Right ventricle myocardium superior (tissue), 1 donor: Measurements from ENCODE around the gene AMBRA1. TPM values are rescaled to one million over a fixed set of nuclear protein-coding genes. Genes with fewer than 3 reads are reported as not detected.
A peak's percentile ranks its signal among the peaks of the same experiment; 100 is the strongest.

Experiments used
- ATAC-seq: fragments of 200-7000 bp; cut with Tn5 transposase; one replicate; pipeline ENCODE4 v1.9.1; 2020; ENCODE audit warnings: mild to moderate bottlenecking; ENCODE audit not compliant: poor library complexity
- DNase-seq: peaks from one replicate; pipeline ENCODE4 v3.0.0-alpha.2; 2020
- intact Hi-C: fragments of 100-400 bp; cut with DNase I; formaldehyde crosslinking; loops from one replicate; pipeline ENCODE4 v1.11.2; 2022
- total RNA-seq: library from RNA; stranded (reverse); fragmentation: NEBNext Ultra II Directional; extraction: Animal tissue kit (Norgen Biotek cat#: 25700); gene quantifications from one replicate; pipeline ENCODE4 v1.2.1, GENCODE V29; 2021
- donor health status: DM: no; HTN: yes; CAD: no; lungs with severe emphysema.

The AMBRA1 gene
- total RNA-seq, 1 donor from 2014 or later, result 12.3 TPM

DNA sequence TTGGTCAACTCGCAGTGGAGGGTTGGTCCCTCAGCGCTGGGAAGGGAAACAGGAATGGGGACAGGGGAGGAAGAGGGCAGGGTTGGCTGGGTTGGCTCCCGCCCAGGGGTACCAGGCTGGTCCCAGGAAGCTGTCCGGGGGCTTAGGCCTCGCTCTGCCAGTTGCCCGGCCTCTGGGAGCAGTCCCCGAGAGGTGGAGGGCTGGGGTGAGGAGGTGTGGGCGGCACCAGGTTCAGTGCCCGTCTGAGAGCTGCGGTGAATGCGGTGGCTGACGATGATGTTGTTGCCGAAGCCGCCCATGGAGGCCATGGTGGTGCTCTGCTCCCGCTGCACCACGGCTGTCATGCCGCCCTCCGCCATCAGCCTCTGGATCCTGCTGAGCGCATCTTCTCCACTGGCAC, 196.3 kb downstream of the AMBRA1 start:
- intact Hi-C loops, result no loop called here
- DNase-seq, result peak; percentile 33
- ATAC-seq, result no peak

DNA sequence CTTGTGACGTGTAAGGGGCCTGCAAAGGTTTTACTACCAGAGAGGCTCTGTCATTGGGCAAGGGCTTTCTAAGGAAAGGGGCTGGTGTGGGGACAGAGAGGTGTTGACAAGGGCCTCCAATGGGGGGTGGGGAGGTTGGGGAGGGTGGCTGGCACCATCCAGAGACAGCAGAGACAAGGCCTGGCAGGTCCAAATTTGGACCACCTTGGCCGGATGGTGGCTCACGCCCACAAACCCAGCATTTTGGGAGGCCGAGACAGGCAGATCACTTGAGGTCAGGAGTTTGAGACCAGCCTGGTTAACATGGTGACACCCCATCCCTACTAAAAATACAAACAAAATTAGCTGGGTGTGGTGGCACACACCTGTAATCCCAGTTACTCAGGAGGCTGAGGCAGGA, 200.1 kb downstream of the AMBRA1 start:
- DNase-seq (no peak), ATAC-seq (no peak)
- intact Hi-C loops, result no loop called here

DNA sequence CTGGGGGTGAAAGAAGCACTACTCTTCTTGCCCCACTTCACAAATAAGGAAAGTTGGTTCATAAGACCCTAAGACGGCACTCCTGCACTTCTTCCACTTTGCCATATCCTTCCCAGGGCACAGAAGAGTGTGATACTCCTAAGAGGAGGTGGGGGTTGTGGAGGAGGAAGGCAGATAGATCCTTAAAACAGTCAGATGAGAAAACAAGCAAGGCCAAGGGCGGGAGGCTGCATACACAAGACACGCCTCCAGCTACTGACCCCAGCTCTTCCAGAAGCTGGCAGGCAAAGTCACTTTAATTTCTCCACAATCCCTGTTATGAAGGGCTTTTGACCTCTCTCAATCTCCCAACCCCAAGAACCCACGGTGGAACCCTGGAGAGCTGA, 200.6 kb downstream of the AMBRA1 start:
- DNase-seq, result no peak
- intact Hi-C loops, result no loop called here
- no peak for ATAC-seq

DNA sequence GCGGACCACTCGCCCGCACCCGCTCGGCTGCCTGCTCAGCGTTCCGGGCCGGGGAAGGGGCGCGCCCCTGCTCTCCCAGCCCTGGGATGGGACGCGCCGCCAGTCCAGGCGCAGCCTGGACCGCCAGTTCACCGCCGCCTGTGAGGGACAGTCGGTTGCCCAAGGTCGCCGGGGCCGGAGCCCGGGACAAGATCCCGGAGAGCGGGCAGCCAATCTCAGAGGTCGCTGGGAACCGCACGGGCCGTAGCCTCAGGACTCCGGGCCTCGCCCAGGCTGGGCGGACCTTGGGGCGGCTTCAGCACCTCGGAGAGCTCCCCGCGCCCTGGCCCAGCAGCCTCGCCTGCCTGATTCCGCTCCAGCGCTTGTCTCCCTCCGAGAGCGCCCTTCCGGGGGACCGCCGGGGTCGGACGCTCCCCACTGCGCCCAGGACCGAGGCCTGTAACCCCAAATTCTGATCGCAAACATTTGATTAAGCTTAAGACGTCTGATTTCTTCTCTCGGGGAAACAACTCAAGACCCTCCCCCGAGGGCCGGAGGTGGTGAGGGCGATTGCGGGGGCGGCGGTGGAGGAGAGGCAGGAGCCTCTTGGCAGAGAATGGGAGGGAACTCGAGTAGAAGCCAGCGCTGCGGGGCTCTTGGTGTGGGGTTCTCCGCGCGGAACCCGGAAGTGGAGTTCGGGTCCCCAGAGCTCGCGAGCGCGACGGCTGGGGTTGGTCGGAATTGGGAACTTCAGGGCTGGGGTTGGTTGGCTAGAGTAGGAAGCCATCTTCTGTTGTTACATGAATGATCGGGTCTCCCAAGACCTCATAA, 201.2 kb downstream of the AMBRA1 start:
- DNase-seq (peak; percentile 91), ATAC-seq (peak; percentile 94)
- intact Hi-C loops, result no loop called here

DNA sequence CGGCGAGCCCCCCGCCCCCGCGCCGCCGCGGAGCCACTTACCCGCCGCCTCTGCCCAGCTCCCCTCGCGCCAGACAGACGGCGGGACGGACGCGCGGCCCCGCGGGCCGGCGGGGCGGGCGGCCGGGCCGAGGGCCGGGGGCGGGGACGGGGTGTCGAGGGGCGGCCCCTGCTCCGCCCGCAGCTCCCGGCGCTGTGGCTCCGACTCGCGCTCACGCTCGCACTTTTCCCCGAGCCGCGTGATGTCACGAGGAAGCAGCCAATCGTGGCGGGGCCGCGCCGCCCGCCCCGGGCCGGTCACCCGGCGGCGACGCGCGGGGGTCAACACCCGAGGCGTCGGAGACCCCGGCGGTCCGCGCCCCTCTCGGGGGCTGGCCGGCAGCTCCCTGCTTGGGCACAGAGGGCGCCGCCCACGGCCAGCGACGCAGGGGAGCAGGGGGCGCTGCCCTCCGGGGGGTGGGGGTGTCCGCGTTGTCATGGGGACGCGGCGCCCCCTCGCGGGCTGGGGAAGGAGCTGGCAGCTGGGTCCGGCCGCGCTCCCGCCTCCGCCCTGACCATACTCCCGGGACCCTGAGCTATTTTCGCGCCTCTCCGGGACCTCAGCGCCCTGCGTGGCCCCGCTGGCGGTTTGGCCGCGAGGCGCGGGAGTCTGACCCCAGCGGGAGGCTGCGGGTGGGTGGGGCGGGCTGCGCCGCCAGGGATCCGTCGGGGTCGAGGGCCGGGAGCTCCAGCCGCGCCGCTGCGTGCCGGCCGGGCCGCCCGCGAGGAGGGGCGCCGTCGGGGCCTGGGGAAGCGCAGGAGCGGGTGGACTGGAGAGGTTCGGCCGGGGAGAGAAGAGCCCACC, 202.0 kb downstream of the AMBRA1 start, which contains the start of gene CHRM4:
CHRM4 (minus strand) TSS at position 199 of the 843 bp plus-strand sequence. CDS start 5,219 bp downstream, outside the sequence.
- intact Hi-C loops, result no loop called here
- ATAC-seq, result no peak
- no peak for DNase-seq

DNA sequence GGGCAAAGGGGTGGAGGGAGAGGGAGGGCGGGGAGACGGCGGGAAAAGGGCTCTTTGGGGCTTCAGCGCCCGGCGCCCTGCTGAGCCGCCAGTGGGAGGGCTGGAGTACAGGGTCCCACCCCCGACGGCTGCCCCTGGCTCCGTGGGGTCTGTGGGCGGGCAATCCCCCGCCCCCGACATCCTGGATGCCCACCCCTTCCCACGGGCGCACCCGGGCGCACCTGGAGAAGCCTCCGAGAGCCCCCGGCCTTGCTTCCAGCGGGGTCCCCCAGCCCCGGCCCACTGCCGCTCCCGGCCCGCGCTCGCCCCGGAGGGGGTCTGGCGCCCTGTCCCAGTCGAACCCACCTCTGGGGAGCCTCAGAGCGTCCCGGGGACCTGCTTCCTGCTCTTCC, 202.6 kb downstream of the AMBRA1 start:
- ATAC-seq (no peak), DNase-seq (no peak)
- intact Hi-C loops, result no loop called here

DNA sequence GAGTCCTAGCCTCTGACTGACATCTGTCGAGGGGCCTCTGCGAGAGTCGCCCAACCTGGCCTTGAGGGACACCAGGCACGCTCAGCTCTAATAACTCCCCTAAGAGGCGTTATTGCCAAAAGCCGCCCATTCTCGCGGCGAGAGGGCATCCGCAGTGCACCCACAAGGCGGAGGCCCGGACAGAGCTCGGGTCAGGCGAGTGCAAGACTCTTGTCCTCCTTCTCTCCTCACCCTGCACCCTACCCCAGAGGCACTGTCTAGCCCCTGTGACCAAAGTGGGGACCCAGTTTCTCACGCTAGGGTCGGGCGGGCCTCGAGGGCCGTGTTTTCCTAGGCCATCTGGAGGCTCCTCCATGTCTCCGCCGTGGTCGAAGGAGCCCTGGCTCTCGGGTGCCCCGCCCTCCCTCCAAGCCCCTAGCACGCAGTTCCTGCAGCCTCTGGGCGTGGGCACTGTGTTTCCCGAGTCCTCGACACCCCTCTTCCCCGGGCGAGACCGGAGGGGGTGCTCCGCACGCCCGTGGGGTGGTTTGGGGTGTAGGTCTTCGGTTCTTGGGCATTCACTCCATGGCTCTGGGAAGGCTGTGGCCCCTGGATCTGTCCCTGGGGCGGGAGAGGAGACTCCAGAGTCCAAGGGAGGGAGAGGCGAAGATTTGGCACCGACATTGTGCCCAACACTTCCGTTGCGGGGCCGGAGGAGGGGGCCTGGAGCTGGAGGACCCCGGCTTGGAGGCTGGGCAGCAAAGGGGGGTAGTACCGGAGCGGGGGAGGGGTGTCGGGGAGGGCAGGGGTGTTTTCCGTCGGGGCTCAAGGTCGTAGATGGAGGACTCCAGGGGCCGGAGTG, 203.3 kb downstream of the AMBRA1 start:
- ATAC-seq (no peak), DNase-seq (no peak)
- intact Hi-C loops, result no loop called here

DNA sequence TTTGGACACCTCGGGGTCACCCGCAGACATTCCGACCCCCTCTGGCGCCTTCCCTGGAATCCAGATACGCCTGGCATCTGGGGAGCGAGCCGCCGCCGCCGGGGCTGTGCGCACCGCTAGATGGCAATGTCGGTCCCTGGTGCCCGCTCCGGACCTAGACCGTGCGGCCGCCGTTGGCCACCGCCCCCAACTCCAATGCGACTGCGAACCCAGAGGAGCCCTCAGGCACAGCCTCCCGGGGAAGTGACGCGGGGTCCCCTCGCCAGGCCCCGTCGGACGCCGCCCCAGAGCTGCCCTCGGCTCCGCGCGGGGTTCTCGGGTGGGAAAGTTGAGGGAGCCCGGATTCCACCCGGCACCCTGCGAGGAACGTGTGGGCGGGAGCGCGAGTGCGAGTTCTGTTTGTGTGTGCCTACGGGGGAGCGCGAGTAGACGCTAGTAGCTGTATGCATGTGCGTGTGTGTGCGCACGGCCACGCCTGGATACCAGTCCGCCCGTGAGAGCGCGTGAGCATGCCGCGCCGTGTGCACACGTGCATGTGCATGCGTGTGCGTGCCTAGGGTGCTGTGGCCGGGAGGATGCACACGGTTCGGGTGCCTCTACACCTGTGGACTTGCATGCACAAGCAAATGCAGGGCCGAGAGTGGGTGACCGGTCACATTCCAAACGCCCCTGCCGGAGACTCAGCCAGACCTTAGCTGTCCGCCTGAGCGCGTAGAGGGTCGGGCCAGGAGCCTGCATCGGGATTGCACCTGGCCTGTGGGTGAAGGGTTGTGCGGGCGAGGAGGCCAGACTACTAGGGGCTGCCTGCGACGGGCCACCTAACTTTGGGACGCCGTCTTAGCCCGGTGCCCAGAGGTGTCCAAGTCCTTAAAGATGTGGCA, 204.1 kb downstream of the AMBRA1 start:
- intact Hi-C loops, result loop anchor here (2.0 kb wide), 1 partner anchor 149 kb away; no protein-coding TSS in a partner anchor
- peak; percentile 79 for ATAC-seq
- peak; percentile 83 for DNase-seq

DNA sequence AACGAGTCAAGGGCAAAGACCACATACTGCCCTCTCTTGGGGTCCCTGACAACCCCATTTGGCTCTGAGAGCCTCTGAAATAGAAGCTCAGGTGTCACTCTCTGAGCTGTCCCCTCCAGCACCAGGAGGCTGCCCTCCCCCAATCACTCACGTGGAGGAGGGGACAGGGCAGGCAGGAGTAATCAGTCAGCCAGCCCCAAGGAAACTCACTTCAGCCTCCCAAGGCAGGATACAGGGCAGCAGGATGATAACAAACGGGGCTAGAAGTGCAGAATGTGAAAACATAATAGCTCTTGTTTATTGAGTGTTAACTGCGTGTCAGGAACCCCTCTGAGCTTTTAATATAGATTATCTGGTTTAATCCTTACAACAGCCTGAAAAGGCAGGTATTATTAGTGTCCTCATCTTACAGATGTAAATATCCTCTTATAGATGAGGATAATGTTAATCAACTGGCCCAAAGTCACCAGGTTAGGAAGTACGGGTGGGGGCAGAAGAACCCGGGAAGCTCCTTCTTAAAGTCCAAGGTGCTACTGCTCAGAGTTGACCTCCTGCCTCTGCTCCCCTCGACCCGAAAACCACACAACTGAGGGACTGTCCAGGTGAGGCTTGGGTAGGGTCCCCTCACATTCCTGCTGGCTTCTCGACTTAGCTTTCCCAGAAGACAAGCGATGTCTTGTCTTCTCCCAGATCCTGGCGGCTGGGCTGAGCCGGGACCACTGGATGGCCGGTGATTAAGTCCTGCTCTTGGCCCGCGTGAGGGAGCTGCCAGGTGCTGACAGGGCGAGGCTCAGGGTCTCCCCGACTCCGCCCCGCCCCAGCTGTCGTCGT, 205.0 kb downstream of the AMBRA1 start:
- DNase-seq (no peak), ATAC-seq (no peak)
- intact Hi-C loops, result loop anchor here (2.0 kb wide), 1 partner anchor 150 kb away; no protein-coding TSS in a partner anchor

DNA sequence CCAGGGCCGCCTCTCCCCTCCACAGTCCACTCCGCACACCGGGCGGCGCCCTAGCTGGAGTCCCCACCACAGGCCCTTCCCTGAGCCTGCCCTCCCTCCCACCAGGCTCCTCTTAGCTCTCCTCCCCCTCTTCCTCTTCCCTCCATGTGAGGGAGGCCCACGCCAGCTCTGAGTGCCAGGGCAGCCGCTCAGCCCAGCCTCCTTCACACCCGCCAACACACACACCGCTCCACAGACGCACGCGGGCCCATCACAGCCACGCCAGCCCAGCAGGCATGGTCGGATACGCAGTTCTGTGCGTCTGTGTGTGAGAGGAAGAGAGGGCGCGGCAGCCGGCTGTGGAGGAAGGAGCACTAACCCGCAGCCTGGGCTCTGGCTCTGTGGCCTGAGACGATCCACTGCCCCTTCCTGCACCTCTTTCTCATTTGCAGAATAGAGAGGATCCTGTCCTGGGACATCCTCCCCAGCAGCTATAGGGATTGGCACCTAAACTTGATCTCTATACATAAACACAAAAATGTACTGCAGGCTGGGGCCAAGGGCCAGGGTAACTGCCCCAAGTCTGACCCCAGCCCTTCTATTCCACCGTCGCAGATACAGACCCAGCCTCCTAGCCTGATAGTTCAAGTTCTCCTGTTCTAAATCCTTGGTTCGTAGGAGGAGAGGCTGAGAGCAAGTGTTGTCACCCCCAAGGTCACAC, 205.8 kb downstream of the AMBRA1 start:
- ATAC-seq, result no peak
- intact Hi-C loops, result loop anchor here (2.0 kb wide), 1 partner anchor 151 kb away; no protein-coding TSS in a partner anchor
- no peak for DNase-seq

DNA sequence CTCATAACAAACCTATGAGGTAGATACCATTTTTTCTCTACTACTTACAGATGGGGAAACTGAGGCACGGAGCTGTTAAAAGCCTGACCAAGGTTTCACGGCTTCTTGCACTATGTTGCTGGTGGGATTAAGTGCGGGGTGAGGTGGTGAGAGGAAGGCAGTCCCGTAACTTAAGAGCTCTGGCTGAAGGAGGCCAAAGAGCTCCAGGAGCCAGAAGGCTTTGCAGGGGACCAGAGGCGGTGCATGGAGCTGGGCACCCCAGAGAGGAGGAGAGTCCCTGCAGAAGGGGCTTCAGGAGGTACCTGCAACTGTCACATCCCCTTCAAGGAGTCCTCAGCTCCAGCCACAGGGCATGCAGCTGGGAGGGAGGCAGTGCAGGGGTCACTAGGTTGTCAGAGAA, 206.4 kb downstream of the AMBRA1 start:
- no peak for DNase-seq
- intact Hi-C loops, result no loop called here
- no peak for ATAC-seq

DNA sequence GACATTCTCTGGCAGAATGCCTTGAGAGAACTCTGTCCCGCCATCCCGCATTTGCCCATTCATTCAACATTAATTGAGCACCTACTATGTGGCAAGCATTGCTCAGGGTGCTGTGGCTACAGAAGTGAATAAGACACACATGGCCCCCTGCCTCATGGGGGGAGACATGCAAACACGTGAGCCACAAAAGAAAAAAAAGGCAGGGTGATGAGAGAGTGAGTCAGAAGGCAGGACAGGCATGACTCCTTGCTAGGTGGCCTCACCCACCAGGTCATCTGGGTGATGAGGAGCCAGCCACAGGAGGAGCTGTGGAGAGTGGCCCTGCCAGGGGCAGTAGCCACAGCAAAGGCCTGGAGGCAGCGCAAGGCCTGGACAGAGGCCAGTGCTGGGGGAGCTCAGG, 207.1 kb downstream of the AMBRA1 start:
- intact Hi-C loops, result no loop called here

DNA sequence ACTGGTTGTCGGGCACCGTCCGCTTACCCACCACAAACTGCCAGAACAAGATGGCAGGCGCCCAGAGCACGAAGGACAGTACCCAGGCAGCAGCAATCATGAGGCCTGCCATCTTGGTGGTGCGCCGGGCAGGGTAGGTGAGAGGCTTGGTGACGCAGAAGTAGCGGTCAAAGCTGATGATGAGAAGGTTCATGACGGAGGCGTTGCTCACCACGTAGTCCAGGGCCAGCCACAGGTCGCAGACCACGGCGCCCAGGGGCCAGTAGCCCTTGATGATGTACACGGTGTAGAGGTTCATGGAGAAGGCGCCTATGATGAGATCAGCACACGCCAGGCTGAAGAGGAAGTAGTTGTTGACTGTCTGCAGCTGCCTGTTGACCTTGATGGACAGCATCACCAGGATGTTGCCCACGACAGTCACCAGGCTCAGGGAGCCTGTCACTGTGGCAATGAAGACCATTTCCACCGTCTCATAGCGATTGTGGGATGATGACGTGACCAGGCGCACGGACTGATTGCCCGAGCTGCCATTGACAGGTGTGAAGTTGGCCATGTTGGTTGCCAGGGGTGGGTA, 207.7 kb downstream of the AMBRA1 start:
- ATAC-seq (no peak), DNase-seq (no peak)
- intact Hi-C loops, result no loop called here

More for the DNA sequence above, 207.1 kb downstream of the AMBRA1 start:
- no peak for DNase-seq
- no peak for ATAC-seq

DNA sequence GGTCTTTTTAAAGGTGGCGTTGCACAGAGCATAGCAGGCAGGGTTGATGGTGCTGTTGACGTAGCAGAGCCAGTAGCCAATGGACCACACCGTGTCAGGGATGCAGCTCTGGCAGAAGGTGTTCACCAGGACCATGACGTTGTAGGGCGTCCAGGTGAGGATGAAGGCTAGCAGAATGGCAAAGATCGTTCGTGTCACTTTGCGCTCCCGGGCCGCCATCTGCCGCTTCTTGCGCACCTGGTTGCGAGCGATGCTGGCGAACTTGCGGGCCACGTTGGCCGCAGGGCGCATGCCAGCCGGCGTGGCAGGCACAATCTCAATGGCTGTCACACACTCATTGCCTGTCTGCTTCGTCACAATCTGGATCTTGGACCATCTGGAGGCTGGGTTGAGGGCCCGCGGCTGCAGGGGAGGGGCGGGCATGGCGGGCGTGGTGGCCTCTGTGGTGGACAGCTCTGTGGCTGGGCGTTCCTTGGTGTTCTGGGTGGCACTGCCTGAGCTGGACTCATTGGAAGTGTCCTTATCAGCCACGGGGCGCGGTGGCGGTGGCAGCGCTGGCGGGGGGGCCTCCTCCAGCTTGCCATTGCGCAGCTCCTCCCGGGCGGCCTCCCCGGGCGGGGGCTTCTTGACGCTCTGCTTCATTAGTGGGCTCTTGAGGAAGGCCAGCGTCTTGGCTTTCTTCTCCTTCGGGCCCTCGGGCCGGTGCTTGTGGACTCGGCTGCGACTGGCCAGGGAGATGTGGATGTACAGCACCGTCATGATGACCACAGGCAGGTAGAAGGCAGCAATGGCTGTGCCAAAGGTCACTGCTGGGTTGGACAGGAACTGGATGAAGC, 208.4 kb downstream of the AMBRA1 start:
- ATAC-seq (no peak), DNase-seq (no peak)
- intact Hi-C loops, result no loop called here

DNA sequence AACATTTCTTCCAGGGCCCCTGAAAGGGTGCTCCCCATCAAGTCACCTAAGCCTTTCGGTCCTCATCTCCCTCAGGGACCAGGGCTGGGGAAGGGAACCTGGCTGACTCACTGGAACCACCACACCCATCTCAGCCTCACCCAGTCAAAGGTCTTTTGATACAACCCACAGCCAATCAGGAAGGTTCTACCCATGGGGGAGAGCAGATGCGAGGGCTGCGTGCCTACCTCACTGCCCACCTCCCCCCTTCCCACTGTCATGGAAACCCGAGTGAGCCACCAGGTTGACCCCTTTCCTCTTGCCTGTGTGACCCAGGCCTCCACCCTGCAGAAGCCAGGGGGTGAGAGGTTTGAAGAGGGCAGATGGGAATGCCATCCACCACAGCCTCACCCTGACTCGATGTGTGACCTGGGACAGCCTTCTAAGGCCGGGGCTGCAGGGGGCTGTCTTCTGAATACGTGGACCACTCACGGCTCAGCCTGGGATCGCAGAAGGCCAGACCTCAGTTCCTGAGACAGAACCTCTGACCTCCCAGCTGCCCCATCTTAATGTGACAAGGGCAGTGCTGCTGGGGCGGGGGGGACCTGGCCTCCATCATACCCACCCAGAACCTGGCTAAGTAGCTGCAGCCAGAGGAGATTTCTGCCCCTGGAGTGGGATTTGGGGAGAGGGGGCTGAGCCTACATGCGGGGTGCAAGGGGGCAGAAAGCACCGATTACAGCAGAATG, 209.7 kb downstream of the AMBRA1 start:
- intact Hi-C loops, result no loop called here
- DNase-seq, result no peak
- ATAC-seq, result no peak
